Ishikawa (cell line): ENCODE results near the gene PI4K2A.

Experiments used
- CEBPB ChIP-seq: IDR thresholded peaks from 2 replicates; pipeline ENCODE4 v1.6.1; 2012
- CREB1 ChIP-seq: IDR thresholded peaks from 2 replicates; pipeline ENCODE4 v1.6.1; 2012; ENCODE audit warnings: low read depth
- EGR1 ChIP-seq: IDR thresholded peaks from 2 replicates; pipeline ENCODE4 v1.6.1; 2012
- EP300 ChIP-seq: IDR thresholded peaks from 2 replicates; pipeline ENCODE4 v1.6.1; 2012; ENCODE audit warnings: borderline replicate concordance
- RAD21 ChIP-seq: IDR thresholded peaks from 2 replicates; pipeline ENCODE4 v1.6.1; 2012; ENCODE audit warnings: low read depth
- REST ChIP-seq: IDR thresholded peaks from 2 replicates; pipeline ENCODE4 v1.6.1; 2012; ENCODE audit warnings: low read depth, mild to moderate bottlenecking
- TAF1 ChIP-seq: IDR thresholded peaks from 2 replicates; pipeline ENCODE4 v1.6.1; 2012; ENCODE audit warnings: low read depth, mild to moderate bottlenecking
- TCF12 ChIP-seq: IDR thresholded peaks from 2 replicates; pipeline ENCODE4 v1.6.1; 2012; ENCODE audit warnings: low read depth
- TEAD4 ChIP-seq: IDR thresholded peaks from 2 replicates; pipeline ENCODE4 v1.6.1; 2012
- USF1 ChIP-seq: IDR thresholded peaks from 2 replicates; pipeline ENCODE4 v1.6.1; 2012
- YY1 ChIP-seq: IDR thresholded peaks from 2 replicates; pipeline ENCODE4 v1.6.1; 2012; ENCODE audit warnings: low read depth

GRCh38 chr10:97723001-97723400 lies 82.5 kb downstream of the PI4K2A start:
- TF ChIP-seq USF1 (no peak), EP300 (no peak), RAD21 (no peak), TAF1 (no peak), CEBPB (no peak), REST (no peak), CREB1 (no peak), EGR1 (no peak), YY1 (no peak), TCF12 (no peak), TEAD4 (no peak)
